Loucy (cell line): ENCODE results near the gene SEL1L3.

ENCODE experiments used
- H2AFZ ChIP-seq: fragments of 200-600 bp; sonication (generic); 2 replicates; pipeline ENCODE4 v1.6.0; 2016; ENCODE audit warnings: antibody characterized with exemption, mild to moderate bottlenecking, low read length, moderate library complexity
- H3F3A ChIP-seq: fragments of 200-600 bp; 2 replicates; pipeline ENCODE4 v1.6.0; 2016; ENCODE audit warnings: antibody characterized with exemption, low read depth, mild to moderate bottlenecking
- H3K27me3 ChIP-seq: fragments of 200-600 bp; sonication (generic); 2 replicates; pipeline ENCODE4 v1.6.1; 2014; ENCODE audit warnings: low read length, mild to moderate bottlenecking; ENCODE audit not compliant: insufficient read depth, poor library complexity, severe bottlenecking
- H3K36me3 ChIP-seq: fragments of 200-600 bp; sonication (generic); 2 replicates; pipeline ENCODE4 v1.6.1; 2016; ENCODE audit warnings: low read length; ENCODE audit not compliant: insufficient read depth
- H3K4me1 ChIP-seq: fragments of 200-600 bp; sonication (generic); 2 replicates; pipeline ENCODE4 v1.5.1; 2014; ENCODE audit warnings: low read length, mild to moderate bottlenecking; ENCODE audit not compliant: insufficient read depth, poor library complexity, severe bottlenecking
- H3K4me2 ChIP-seq: fragments of 200-600 bp; sonication (generic); 2 replicates; pipeline ENCODE4 v1.6.0; 2014; ENCODE audit warnings: antibody characterized with exemption, low read length, low read depth, mild to moderate bottlenecking; ENCODE audit not compliant: poor library complexity, severe bottlenecking
- H3K4me3 ChIP-seq: fragments of 200-600 bp; sonication (generic); 2 replicates; pipeline ENCODE4 v1.5.1; 2014; ENCODE audit warnings: low read length, mild to moderate bottlenecking, mixed read lengths; ENCODE audit not compliant: poor library complexity, severe bottlenecking
- H3K79me2 ChIP-seq: fragments of 200-600 bp; sonication (generic); 2 replicates; pipeline ENCODE4 v1.6.1; 2014; ENCODE audit warnings: low read length; ENCODE audit not compliant: insufficient read depth
- H3K9ac ChIP-seq: fragments of 200-600 bp; sonication (generic); 2 replicates; pipeline ENCODE4 v1.6.0; 2014; ENCODE audit warnings: mild to moderate bottlenecking, low read depth, low read length, moderate library complexity; ENCODE audit not compliant: poor library complexity, severe bottlenecking
- H3K9me2 ChIP-seq: fragments of 200-600 bp; sonication (generic); replicated peaks from 2 replicates; pipeline ENCODE4 v1.6.1; 2016; ENCODE audit warnings: low read depth, low read length, mixed read lengths
- H3K9me3 ChIP-seq: fragments of 200-600 bp; sonication (generic); 2 replicates; pipeline ENCODE4 v1.6.1; 2014; ENCODE audit warnings: mild to moderate bottlenecking, antibody characterized with exemption, low read length, low read depth; ENCODE audit not compliant: insufficient read depth
- H4K20me1 ChIP-seq: fragments of 200-600 bp; sonication (generic); 2 replicates; pipeline ENCODE4 v1.6.0; 2014; ENCODE audit warnings: antibody characterized with exemption, low read length, mild to moderate bottlenecking; ENCODE audit not compliant: insufficient read depth, poor library complexity, severe bottlenecking
- EZH2phosphoT487 ChIP-seq: fragments of 200-600 bp; IDR thresholded peaks from 2 replicates; pipeline ENCODE4 v1.6.1; 2018; ENCODE audit warnings: antibody characterized with exemption, mild to moderate bottlenecking, moderate library complexity, borderline replicate concordance
- TF ChIP-seq, protein P1 (sequence below): fragments of 200-600 bp; sonication (generic); conservative IDR thresholded peaks from 2 replicates; pipeline ENCODE4 v1.5.1; 2014; ENCODE audit warnings: mild to moderate bottlenecking, antibody characterized with exemption, low read length

SEL1L3 gene

DNA sequence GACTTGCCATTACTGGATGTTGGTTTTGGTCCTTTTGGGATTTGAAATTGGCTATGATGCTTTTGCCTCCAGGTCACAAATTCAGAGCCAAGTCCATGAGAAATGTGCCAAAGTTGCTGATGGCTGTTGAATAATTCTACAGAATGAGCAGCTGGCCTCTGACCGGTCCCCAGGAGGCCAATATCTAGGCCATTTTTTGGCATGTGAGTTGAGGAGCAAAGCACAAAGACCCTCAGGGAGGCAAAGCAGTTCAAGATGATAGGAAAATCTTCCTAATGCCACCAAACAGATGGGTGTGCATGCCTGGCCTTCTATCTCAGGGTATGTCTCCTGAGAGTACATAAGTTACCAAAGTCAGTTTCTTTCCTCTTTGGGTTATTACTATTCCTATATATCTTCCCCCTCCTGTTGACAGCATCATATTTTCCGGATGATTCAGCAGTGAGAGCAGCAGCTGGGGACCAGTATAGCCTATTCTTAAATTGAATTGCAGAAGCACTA lies 44.4 kb downstream of the SEL1L3 start:
- H2AFZ ChIP-seq: no peak overlapping the region
- TF ChIP-seq, protein P1, sequence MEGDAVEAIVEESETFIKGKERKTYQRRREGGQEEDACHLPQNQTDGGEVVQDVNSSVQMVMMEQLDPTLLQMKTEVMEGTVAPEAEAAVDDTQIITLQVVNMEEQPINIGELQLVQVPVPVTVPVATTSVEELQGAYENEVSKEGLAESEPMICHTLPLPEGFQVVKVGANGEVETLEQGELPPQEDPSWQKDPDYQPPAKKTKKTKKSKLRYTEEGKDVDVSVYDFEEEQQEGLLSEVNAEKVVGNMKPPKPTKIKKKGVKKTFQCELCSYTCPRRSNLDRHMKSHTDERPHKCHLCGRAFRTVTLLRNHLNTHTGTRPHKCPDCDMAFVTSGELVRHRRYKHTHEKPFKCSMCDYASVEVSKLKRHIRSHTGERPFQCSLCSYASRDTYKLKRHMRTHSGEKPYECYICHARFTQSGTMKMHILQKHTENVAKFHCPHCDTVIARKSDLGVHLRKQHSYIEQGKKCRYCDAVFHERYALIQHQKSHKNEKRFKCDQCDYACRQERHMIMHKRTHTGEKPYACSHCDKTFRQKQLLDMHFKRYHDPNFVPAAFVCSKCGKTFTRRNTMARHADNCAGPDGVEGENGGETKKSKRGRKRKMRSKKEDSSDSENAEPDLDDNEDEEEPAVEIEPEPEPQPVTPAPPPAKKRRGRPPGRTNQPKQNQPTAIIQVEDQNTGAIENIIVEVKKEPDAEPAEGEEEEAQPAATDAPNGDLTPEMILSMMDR: no peak
- TF ChIP-seq EZH2phosphoT487: no peak
- no peaks in the 10 kb centered on the region for H3K36me3 ChIP-seq
- no peaks in the 10 kb centered on the region for H3F3A ChIP-seq
- no peak overlapping the region for H3K4me3 ChIP-seq
- no peaks in the 10 kb centered on the region for H3K27me3 ChIP-seq
- H3K9ac ChIP-seq: no peak overlapping the region
- no peaks in the 10 kb centered on the region for H3K4me1 ChIP-seq
- H3K79me2 ChIP-seq: no peaks in the 10 kb centered on the region
- no peak overlapping the region for H3K4me2 ChIP-seq
- H3K9me3 ChIP-seq: no peaks in the 10 kb centered on the region
- no peaks in the 10 kb centered on the region for H4K20me1 ChIP-seq
- no peaks in the 10 kb centered on the region for H3K9me2 ChIP-seq

DNA sequence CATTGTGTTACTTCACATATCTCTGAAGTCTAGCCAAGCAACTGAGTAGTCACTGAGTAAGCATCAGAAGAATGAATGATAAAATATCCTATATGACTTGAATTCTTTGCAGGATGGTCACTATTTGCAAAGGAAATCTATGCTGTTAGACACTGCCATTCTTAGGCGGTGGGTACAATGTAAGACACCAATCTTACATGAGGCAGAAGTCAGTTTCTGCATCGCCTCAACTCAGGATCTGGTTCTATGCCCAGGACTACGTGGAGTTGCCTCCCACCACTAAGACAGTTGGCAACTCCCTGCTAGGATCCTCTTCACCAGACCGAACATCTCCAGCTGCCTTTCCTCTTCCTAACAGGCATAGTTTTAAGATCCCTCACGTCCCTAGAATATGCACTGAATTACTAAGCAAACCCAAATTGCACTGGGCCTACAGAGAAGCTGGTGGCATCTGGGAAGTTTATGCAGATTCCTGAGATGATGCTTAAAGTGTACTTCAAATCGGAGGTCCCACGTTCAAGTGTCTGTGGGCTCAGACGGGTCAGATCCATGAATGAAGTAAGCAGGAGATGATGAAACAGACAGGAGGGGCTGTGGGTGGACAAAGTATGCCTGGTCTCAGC lies 45.6 kb downstream of the SEL1L3 start:
- H3F3A ChIP-seq: no peaks in the 10 kb centered on the region
- no peaks in the 10 kb centered on the region for H3K9me2 ChIP-seq
- no peaks in the 10 kb centered on the region for H3K4me1 ChIP-seq
- no peaks in the 10 kb centered on the region for H4K20me1 ChIP-seq
- no peak overlapping the region for H2AFZ ChIP-seq
- no peak for TF ChIP-seq EZH2phosphoT487
- TF ChIP-seq, protein P1: no peak
- H3K36me3 ChIP-seq: no peaks in the 10 kb centered on the region
- no peaks in the 10 kb centered on the region for H3K27me3 ChIP-seq
- H3K79me2 ChIP-seq: no peaks in the 10 kb centered on the region
- no peak overlapping the region for H3K4me2 ChIP-seq
- H3K9me3 ChIP-seq: no peaks in the 10 kb centered on the region
- no peak overlapping the region for H3K9ac ChIP-seq
- no peak overlapping the region for H3K4me3 ChIP-seq

DNA sequence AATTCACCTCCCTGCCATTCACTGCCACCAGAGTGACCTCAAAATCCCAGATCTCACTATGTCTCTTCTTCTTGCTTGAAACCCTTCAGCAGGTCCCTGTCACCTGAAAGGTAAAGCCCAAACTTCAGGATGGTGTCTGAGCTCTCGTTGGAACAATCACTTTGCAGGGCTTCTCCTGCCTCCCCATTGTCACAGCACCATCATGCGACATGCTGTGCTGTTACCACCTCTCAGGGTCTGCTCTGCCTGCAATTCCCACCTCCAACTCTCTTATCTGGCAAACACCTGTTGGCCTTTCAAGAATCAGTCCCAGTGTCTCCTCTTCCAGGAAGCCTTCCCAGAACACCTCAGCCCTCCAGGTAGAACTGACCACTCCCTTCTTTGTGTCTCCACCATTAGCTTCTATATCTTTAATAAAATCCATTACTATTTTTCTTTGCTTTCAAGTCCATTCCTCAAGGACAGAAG lies 46.2 kb downstream of the SEL1L3 start:
- Histone ChIP-seq H3K36me3 (no peaks in the 10 kb centered on the region), H3K4me2 (no peak overlapping the region), H2AFZ (no peak overlapping the region), H4K20me1 (no peaks in the 10 kb centered on the region), H3K9me3 (no peaks in the 10 kb centered on the region), H3K4me1 (no peaks in the 10 kb centered on the region), H3K9ac (no peak overlapping the region), H3K27me3 (no peaks in the 10 kb centered on the region), H3F3A (no peaks in the 10 kb centered on the region), H3K9me2 (no peaks in the 10 kb centered on the region), H3K79me2 (no peaks in the 10 kb centered on the region), H3K4me3 (no peak overlapping the region)
- TF ChIP-seq EZH2phosphoT487: no peak
- TF ChIP-seq, protein P1: no peak
